Measurements from ENCODE around the gene CCDC8.
"Not testable (repeated sequence)": the region's sequence is repeated elsewhere in the genome, so short reads cannot be mapped to it uniquely, and the experiment has no call there.

The CCDC8 gene

GRCh38 chr19:46442808-46443450, 29.6 kb upstream of the CCDC8 start:
- H3K4me3 Mint-ChIP-seq: no peak overlapping the region

GRCh38 chr19:46441866-46442265, 28.5 kb upstream of the CCDC8 start:
- Mint-ChIP-seq H3K27me3 (peaks cover 5% of the 10 kb centered on the region), H3K9me3 (no peaks in the 10 kb centered on the region), H3K4me1 (peaks cover 4% of the 10 kb centered on the region), H3K36me3 (no peaks in the 10 kb centered on the region), H3K27ac (no peak overlapping the region), H3K4me3 (no peak overlapping the region)
- ATAC-seq (ENCODE audit: low read depth) (no peak), DNase-seq (ENCODE audit: low spot score in 2 of 2) (no peak)

More at GRCh38 chr19:46442808-46443450, 29.6 kb upstream of the CCDC8 start:
- Mint-ChIP-seq H3K27me3 (peaks cover 5% of the 10 kb centered on the region), H3K4me1 (peaks cover 4% of the 10 kb centered on the region), H3K27ac (no peak overlapping the region), H3K36me3 (no peaks in the 10 kb centered on the region), H3K9me3 (no peaks in the 10 kb centered on the region)
- DNase-seq (ENCODE audit: low spot score in 2 of 2) (no peak), ATAC-seq (ENCODE audit: low read depth) (no peak)

GRCh38 chr19:46435689-46436088, 22.3 kb upstream of the CCDC8 start:
- not testable (repeated sequence) for H3K4me1 Mint-ChIP-seq; ATAC-seq (ENCODE audit: low read depth); H3K9me3 Mint-ChIP-seq; H3K36me3 Mint-ChIP-seq; H3K4me3 Mint-ChIP-seq; H3K27ac Mint-ChIP-seq; DNase-seq (ENCODE audit: low spot score in 2 of 2)
- peaks cover 12% of the 10 kb centered on the region for H3K27me3 Mint-ChIP-seq

- ATAC-seq (ENCODE audit: low read depth) (no peak), DNase-seq (ENCODE audit: low spot score in 2 of 2) (no peak)
- no peaks in the 10 kb centered on the region for H3K36me3 Mint-ChIP-seq
- H3K4me3 Mint-ChIP-seq: no peak overlapping the region
- H3K27me3 Mint-ChIP-seq: peaks cover 17% of the 10 kb centered on the region
- H3K4me1 Mint-ChIP-seq: no peaks in the 10 kb centered on the region
- H3K27ac Mint-ChIP-seq: no peak overlapping the region
- H3K9me3 Mint-ChIP-seq: no peaks in the 10 kb centered on the region
Measured at GRCh38 chr19:46435009-46435408, 21.6 kb upstream of the CCDC8 start.

- not testable (repeated sequence) for H3K36me3 Mint-ChIP-seq; H3K27ac Mint-ChIP-seq; ATAC-seq (ENCODE audit: low read depth); H3K4me3 Mint-ChIP-seq; H3K4me1 Mint-ChIP-seq; H3K9me3 Mint-ChIP-seq; DNase-seq (ENCODE audit: low spot score in 2 of 2)
- H3K27me3 Mint-ChIP-seq: peaks cover 28% of the 10 kb centered on the region
Measured at GRCh38 chr19:46433470-46433869, 20.1 kb upstream of the CCDC8 start.

GRCh38 chr19:46431824-46432223, 18.5 kb upstream of the CCDC8 start:
- Mint-ChIP-seq H3K27me3 (peaks cover 38% of the 10 kb centered on the region), H3K9me3 (no peaks in the 10 kb centered on the region), H3K4me1 (peaks cover 13% of the 10 kb centered on the region), H3K4me3 (no peak overlapping the region), H3K27ac (no peak overlapping the region), H3K36me3 (no peaks in the 10 kb centered on the region)
- ATAC-seq (ENCODE audit: low read depth) (no peak), DNase-seq (ENCODE audit: low spot score in 2 of 2) (no peak)

GRCh38 chr19:46429999-46430398, 16.6 kb upstream of the CCDC8 start:
- no peak overlapping the region for H3K27ac Mint-ChIP-seq

GRCh38 chr19:46428239-46429135, 15.1 kb upstream of the CCDC8 start, which contains the start of gene PNMA8C:
TSS of gene PNMA8C (minus strand) at chr19:46428936. CDS start at chr19:46428359, 577 bp downstream.
- H3K27me3 Mint-ChIP-seq: peaks cover 37% of the 10 kb centered on the region
- H3K27ac Mint-ChIP-seq: peak within 1 kb of the TSS; percentile 72
- no peaks in the 10 kb centered on the region for H3K9me3 Mint-ChIP-seq

More at GRCh38 chr19:46429999-46430398, 16.6 kb upstream of the CCDC8 start:
- H3K9me3 Mint-ChIP-seq: no peaks in the 10 kb centered on the region
- H3K36me3 Mint-ChIP-seq: no peaks in the 10 kb centered on the region
- ATAC-seq (ENCODE audit: low read depth) (no peak), DNase-seq (ENCODE audit: low spot score in 2 of 2) (no peak)
- H3K4me1 Mint-ChIP-seq: peaks cover 21% of the 10 kb centered on the region
- peaks cover 41% of the 10 kb centered on the region for H3K27me3 Mint-ChIP-seq
- no peak overlapping the region for H3K4me3 Mint-ChIP-seq

GRCh38 chr19:46427518-46428045, 14.2 kb upstream of the CCDC8 start:
- ATAC-seq (ENCODE audit: low read depth): no peak
- H3K27ac Mint-ChIP-seq: no peak overlapping the region
- no peak overlapping the region for H3K4me3 Mint-ChIP-seq

More at GRCh38 chr19:46428239-46429135, 15.1 kb upstream of the CCDC8 start, which contains the start of gene PNMA8C:
- no peak for DNase-seq (ENCODE audit: low spot score in 2 of 2)
- Mint-ChIP-seq H3K4me1 (peaks cover 21% of the 10 kb centered on the region), H3K4me3 (peak within 1 kb of the TSS; percentile 75), H3K36me3 (no peaks in the 10 kb centered on the region)
- peak; percentile 72 for ATAC-seq (ENCODE audit: low read depth)

GRCh38 chr19:46426506-46427162, 13.3 kb upstream of the CCDC8 start:
- Mint-ChIP-seq H3K36me3 (no peaks in the 10 kb centered on the region), H3K4me1 (peaks cover 21% of the 10 kb centered on the region), H3K27ac (no peak overlapping the region), H3K27me3 (peaks cover 39% of the 10 kb centered on the region), H3K4me3 (peak overlapping the region; percentile 58), H3K9me3 (no peaks in the 10 kb centered on the region)
- ATAC-seq (ENCODE audit: low read depth) (no peak), DNase-seq (ENCODE audit: low spot score in 2 of 2) (no peak)

More at GRCh38 chr19:46427518-46428045, 14.2 kb upstream of the CCDC8 start:
- Mint-ChIP-seq H3K27me3 (peaks cover 39% of the 10 kb centered on the region), H3K4me1 (peaks cover 21% of the 10 kb centered on the region), H3K36me3 (no peaks in the 10 kb centered on the region), H3K9me3 (no peaks in the 10 kb centered on the region)
- no peak for DNase-seq (ENCODE audit: low spot score in 2 of 2)

- ATAC-seq (ENCODE audit: low read depth) (no peak), DNase-seq (ENCODE audit: low spot score in 2 of 2) (no peak)
- H3K9me3 Mint-ChIP-seq: no peaks in the 10 kb centered on the region
- H3K4me3 Mint-ChIP-seq: peak overlapping the region; percentile 58
- no peaks in the 10 kb centered on the region for H3K36me3 Mint-ChIP-seq
- H3K27me3 Mint-ChIP-seq: peaks cover 38% of the 10 kb centered on the region
- H3K4me1 Mint-ChIP-seq: peaks cover 21% of the 10 kb centered on the region
- no peak overlapping the region for H3K27ac Mint-ChIP-seq
Measured at GRCh38 chr19:46426035-46426505, 12.7 kb upstream of the CCDC8 start.

GRCh38 chr19:46423188-46423587, 9.8 kb upstream of the CCDC8 start:
- Mint-ChIP-seq H3K4me3 (no peak overlapping the region), H3K27me3 (peaks cover 23% of the 10 kb centered on the region), H3K9me3 (no peaks in the 10 kb centered on the region), H3K4me1 (peaks cover 11% of the 10 kb centered on the region), H3K27ac (no peak overlapping the region), H3K36me3 (no peaks in the 10 kb centered on the region)
- no peak for DNase-seq (ENCODE audit: low spot score in 2 of 2)
- no peak for ATAC-seq (ENCODE audit: low read depth)

GRCh38 chr19:46422344-46422743, 9.0 kb upstream of the CCDC8 start:
- Mint-ChIP-seq H3K4me1 (peaks cover 11% of the 10 kb centered on the region), H3K4me3 (no peak overlapping the region), H3K36me3 (no peaks in the 10 kb centered on the region), H3K9me3 (no peaks in the 10 kb centered on the region), H3K27me3 (peaks cover 15% of the 10 kb centered on the region), H3K27ac (no peak overlapping the region)
- no peak for DNase-seq (ENCODE audit: low spot score in 2 of 2)
- no peak for ATAC-seq (ENCODE audit: low read depth)
